Measurements from ENCODE around the gene NTN1.
"Not testable (repeated sequence)": the region's sequence is repeated elsewhere in the genome, so short reads cannot be mapped to it uniquely, and the experiment has no call there.

NTN1 gene

GRCh38 chr17:9101356-9101755 is 80.0 kb downstream of the NTN1 start:
- no peaks in the 10 kb centered on the region for H3K36me3 ChIP-seq (ENCODE audit: insufficient read depth)
- no peak overlapping the region for H2AFZ ChIP-seq (ENCODE audit: low read depth)
- no peaks in the 10 kb centered on the region for H3K4me1 ChIP-seq (ENCODE audit: low read depth, poor library complexity, severe bottlenecking)
- no peak overlapping the region for H3K27ac ChIP-seq
- no peaks in the 10 kb centered on the region for H4K20me1 ChIP-seq (ENCODE audit: insufficient read depth)
- H3K4me2 ChIP-seq = no peak overlapping the region
- no peak overlapping the region for H3K4me3 ChIP-seq (IDR thresholded peaks at IDR 0.05; ENCODE audit: insufficient read depth, low read depth, low read length)
- no peaks in the 10 kb centered on the region for H3K79me2 ChIP-seq (ENCODE audit: insufficient read depth, low read depth)
- H3K27me3 ChIP-seq (ENCODE audit: insufficient read depth, low read depth) = no peaks in the 10 kb centered on the region
- no peak overlapping the region for H3K9ac ChIP-seq
- no peak for TF ChIP-seq CTCF (conservative IDR thresholded peaks at IDR 0.05; ENCODE audit: low read depth, low read length)

DNA sequence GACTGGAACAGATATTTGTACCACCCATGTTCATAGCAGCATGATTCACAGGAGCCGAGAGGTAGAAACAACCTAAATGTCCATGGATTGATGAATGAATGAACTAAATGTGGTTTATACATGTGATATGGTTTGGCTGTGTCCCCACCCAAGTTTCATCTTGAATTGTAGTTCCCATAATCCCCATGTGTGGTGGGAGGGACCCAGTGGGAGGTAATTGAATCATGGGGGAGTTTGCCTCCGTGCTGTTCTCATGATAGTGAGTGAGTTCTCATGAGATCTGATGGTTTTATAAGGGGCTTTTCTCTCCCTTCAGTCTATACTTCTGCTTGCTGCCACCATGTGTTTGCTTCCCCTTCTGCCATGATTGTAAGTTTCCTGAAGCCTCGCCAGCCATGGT is 81.9 kb downstream of the NTN1 start:
- H3K4me3 ChIP-seq (IDR thresholded peaks at IDR 0.05; ENCODE audit: insufficient read depth, low read depth, low read length); H3K4me2 ChIP-seq; H3K9ac ChIP-seq; H4K20me1 ChIP-seq (ENCODE audit: insufficient read depth); H3K79me2 ChIP-seq (ENCODE audit: insufficient read depth, low read depth); H3K4me1 ChIP-seq (ENCODE audit: low read depth, poor library complexity, severe bottlenecking); H3K36me3 ChIP-seq (ENCODE audit: insufficient read depth); H3K27ac ChIP-seq; H3K27me3 ChIP-seq (ENCODE audit: insufficient read depth, low read depth); H2AFZ ChIP-seq (ENCODE audit: low read depth): not testable (repeated sequence)

DNA sequence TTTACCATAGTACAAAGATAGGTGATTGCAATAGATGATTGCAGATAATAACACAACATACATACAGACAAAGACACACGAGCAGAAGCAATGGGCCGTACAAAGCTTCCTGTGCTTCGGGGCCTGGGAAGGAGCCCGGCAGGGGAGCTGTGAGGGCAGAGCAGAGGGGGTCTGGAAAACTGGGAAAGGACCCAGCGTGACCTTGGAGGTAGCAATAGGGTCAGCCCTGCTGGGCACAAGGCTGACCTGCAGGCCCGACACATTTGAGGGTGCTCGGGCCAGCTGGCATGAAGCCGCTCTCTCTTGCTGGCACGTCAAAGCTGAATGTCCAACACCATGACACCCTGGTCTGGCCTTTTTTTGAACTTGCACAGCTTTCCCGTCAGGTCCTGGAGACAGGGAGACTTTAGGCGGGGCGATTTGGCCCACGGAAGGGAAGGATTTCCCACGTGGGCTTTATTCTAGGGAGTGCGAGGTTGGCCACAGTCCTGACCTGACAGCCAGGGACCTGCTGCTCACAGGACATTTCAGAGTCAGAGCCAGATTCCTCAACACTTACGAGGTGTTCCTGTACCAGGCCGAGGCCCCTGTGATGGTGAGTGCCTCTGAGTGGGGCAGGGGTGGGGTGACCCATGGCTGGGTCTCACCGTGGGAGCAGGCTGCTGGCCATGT is 83.2 kb downstream of the NTN1 start:
- Histone ChIP-seq H3K36me3 (ENCODE audit: insufficient read depth) (no peaks in the 10 kb centered on the region), H3K4me3 (IDR thresholded peaks at IDR 0.05; ENCODE audit: insufficient read depth, low read depth, low read length) (no peak overlapping the region), H3K4me2 (no peak overlapping the region), H2AFZ (ENCODE audit: low read depth) (no peak overlapping the region), H3K79me2 (ENCODE audit: insufficient read depth, low read depth) (no peaks in the 10 kb centered on the region), H4K20me1 (ENCODE audit: insufficient read depth) (no peaks in the 10 kb centered on the region), H3K27me3 (ENCODE audit: insufficient read depth, low read depth) (no peaks in the 10 kb centered on the region), H3K27ac (no peak overlapping the region), H3K9ac (no peak overlapping the region), H3K4me1 (ENCODE audit: low read depth, poor library complexity, severe bottlenecking) (no peaks in the 10 kb centered on the region)
- no peak for TF ChIP-seq CTCF (conservative IDR thresholded peaks at IDR 0.05; ENCODE audit: low read depth, low read length)

- H3K27ac ChIP-seq = no peak overlapping the region
- no peak overlapping the region for H3K9ac ChIP-seq
Observed at GRCh38 chr17:9105068-9105868, 84.0 kb downstream of the NTN1 start.

DNA sequence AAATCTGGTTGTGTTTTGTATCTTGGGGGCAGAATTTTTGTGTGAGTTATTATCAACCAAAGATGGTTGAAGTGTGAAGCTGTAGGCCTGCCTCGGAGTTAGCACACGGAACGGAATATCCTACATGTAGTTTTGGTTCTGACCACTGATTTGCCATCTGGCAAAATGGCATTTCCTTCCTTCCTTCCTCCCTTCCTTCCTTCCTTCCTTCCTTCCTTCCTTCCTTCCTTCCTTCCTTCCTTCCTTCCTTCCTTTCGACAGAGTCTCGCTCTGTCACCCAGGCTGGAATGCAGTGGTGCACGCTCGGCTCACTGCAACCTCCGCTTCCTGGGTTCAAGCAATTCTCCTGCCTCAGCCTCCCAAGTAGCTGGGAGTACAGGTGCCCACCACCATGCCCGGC is 85.0 kb downstream of the NTN1 start:
- H3K4me2 ChIP-seq; H3K9ac ChIP-seq; H2AFZ ChIP-seq (ENCODE audit: low read depth); H3K4me1 ChIP-seq (ENCODE audit: low read depth, poor library complexity, severe bottlenecking); H3K27me3 ChIP-seq (ENCODE audit: insufficient read depth, low read depth); H3K79me2 ChIP-seq (ENCODE audit: insufficient read depth, low read depth); H3K36me3 ChIP-seq (ENCODE audit: insufficient read depth); H3K27ac ChIP-seq; H4K20me1 ChIP-seq (ENCODE audit: insufficient read depth); H3K4me3 ChIP-seq (IDR thresholded peaks at IDR 0.05; ENCODE audit: insufficient read depth, low read depth, low read length): not testable (repeated sequence)

More at GRCh38 chr17:9105068-9105868, 84.0 kb downstream of the NTN1 start:
- Histone ChIP-seq H3K36me3 (ENCODE audit: insufficient read depth) (no peaks in the 10 kb centered on the region), H3K4me1 (ENCODE audit: low read depth, poor library complexity, severe bottlenecking) (no peaks in the 10 kb centered on the region), H2AFZ (ENCODE audit: low read depth) (no peak overlapping the region), H3K4me3 (IDR thresholded peaks at IDR 0.05; ENCODE audit: insufficient read depth, low read depth, low read length) (no peak overlapping the region), H3K79me2 (ENCODE audit: insufficient read depth, low read depth) (no peaks in the 10 kb centered on the region), H3K4me2 (no peak overlapping the region), H3K27me3 (ENCODE audit: insufficient read depth, low read depth) (no peaks in the 10 kb centered on the region), H4K20me1 (ENCODE audit: insufficient read depth) (no peaks in the 10 kb centered on the region)
- TF ChIP-seq CTCF (conservative IDR thresholded peaks at IDR 0.05; ENCODE audit: low read depth, low read length) = no peak

All from KMS-11 (cell line).